B cell (primary cell): ENCODE data around the gene GSX1. TPM values are rescaled to one million over a fixed set of nuclear protein-coding genes. Genes with fewer than 3 reads are reported as not detected.

ENCODE experiments used
- ATAC-seq: fragments of 200-7000 bp; cut with Tn5 transposase; one replicate; pipeline ENCODE4 v1.10.0; 2021; ENCODE audit warnings: low read depth, mild to moderate bottlenecking, moderate number of reproducible peaks, moderate library complexity
- CTCF ChIA-PET: fragments of 350-600 bp; sonication (Branson Sonifier 250); formaldehyde crosslinking; loops from one replicate; lab custom pipeline; 2021; ENCODE audit warnings: antibody characterized with exemption, inconsistent platforms; lab: Charles Lee
- POLR2A ChIA-PET: fragments of 350-600 bp; sonication (Branson Sonifier 250); formaldehyde crosslinking; loops from one replicate; lab custom pipeline; 2021; ENCODE audit warnings: antibody characterized with exemption; lab: Charles Lee
- DNase-seq: peaks from one replicate; pipeline ENCODE4 v3.0.0; 2013
- H2AFZ ChIP-seq: 2 replicates; pipeline ENCODE4 v1.6.1; 2012; ENCODE audit warnings: mild to moderate bottlenecking, low read depth, low read length; ENCODE audit not compliant: insufficient read depth, poor library complexity, severe bottlenecking
- H3K27ac ChIP-seq, 2 donors: 1 replicate in 1 of 2; 2 replicates in 1 of 2; pipeline ENCODE4 v1.5.1; 2012 to 2013; ENCODE audit warnings: low read length in 2 of 2, mild to moderate bottlenecking in 2 of 2, moderate library complexity in 1 of 2
- H3K27me3 ChIP-seq, 4 experiments: fragments of 200-600 bp in 1 of 4; sonication (generic) in 1 of 4; replicated peaks in 1 of 4; 1 replicate in 2 of 4; 2 replicates in 2 of 4; pipeline versions ENCODE4 v1.6.1 to v1.7.0; 2013 to 2016; ENCODE audit warnings: low read length in 3 of 4, mild to moderate bottlenecking in 2 of 4, mixed read lengths in 1 of 4, moderate library complexity in 1 of 4; ENCODE audit not compliant: insufficient read depth in 4 of 4, control insufficient read depth in 3 of 4; ENCODE audit errors: control extremely low read depth in 1 of 4
- H3K36me3 ChIP-seq, 2 experiments: replicated peaks in 1 of 2; 1 replicate in 1 of 2; 2 replicates in 1 of 2; pipeline versions ENCODE4 v1.6.1 to v1.7.1; 2013; ENCODE audit warnings: low read length in 1 of 2; ENCODE audit not compliant: insufficient read depth in 2 of 2, control insufficient read depth in 1 of 2; ENCODE audit errors: control extremely low read depth in 1 of 2, extremely low read depth in 1 of 2
- H3K4me1 ChIP-seq, 2 donors: fragments of 200-600 bp in 1 of 2; sonication (generic) in 1 of 2; 1 replicate in 1 of 2; 2 replicates in 1 of 2; pipeline versions ENCODE4 v1.5.1 to v1.6.1; 2013 to 2017; ENCODE audit warnings: low read length in 2 of 2; ENCODE audit not compliant: control insufficient read depth in 2 of 2, insufficient read depth in 2 of 2
- H3K4me2 ChIP-seq: replicated peaks from 2 replicates; pipeline ENCODE3; 2012; ENCODE audit warnings: mild to moderate bottlenecking, low read depth, low read length; ENCODE audit not compliant: poor library complexity, severe bottlenecking
- H3K4me3 ChIP-seq, 5 experiments: fragments of 200-600 bp in 1 of 5; sonication (generic) in 1 of 5; 1 replicate in 3 of 5; 2 replicates in 2 of 5; pipeline versions ENCODE4 v1.5.1 to v1.7.0; 2011 to 2016; ENCODE audit warnings: low read length in 4 of 5, mild to moderate bottlenecking in 4 of 5, low read depth in 2 of 5, control low read depth in 1 of 5, moderate library complexity in 1 of 5; ENCODE audit not compliant: insufficient read depth in 1 of 5; ENCODE audit errors: control extremely low read depth in 1 of 5, extremely low read depth in 1 of 5
- H3K79me2 ChIP-seq: fragments of 200-600 bp; sonication (generic); one replicate; pipeline ENCODE4 v1.6.0; 2016; ENCODE audit warnings: low read length; ENCODE audit not compliant: control insufficient read depth, insufficient read depth
- H3K9ac ChIP-seq: fragments of 200-600 bp; sonication (generic); 2 replicates; pipeline ENCODE4 v1.6.1; 2017; ENCODE audit warnings: mild to moderate bottlenecking, low read length, moderate library complexity
- H3K9me3 ChIP-seq, 3 donors: one replicate each; pipeline versions ENCODE4 v1.6.1 to v1.7.1; 2013; ENCODE audit warnings: low read length in 2 of 3; ENCODE audit not compliant: control insufficient read depth in 2 of 3, insufficient read depth in 1 of 3; ENCODE audit errors: control extremely low read depth in 1 of 3
- H4K20me1 ChIP-seq: 2 replicates; pipeline ENCODE4 v1.6.0; 2012; ENCODE audit warnings: mild to moderate bottlenecking, low read length; ENCODE audit not compliant: insufficient read depth, control insufficient read depth, poor library complexity, severe bottlenecking
- H3K27ac Mint-ChIP-seq: one replicate; pipeline ENCODE4 v1.8.0; 2021; ENCODE audit warnings: mixed read lengths
- H3K27me3 Mint-ChIP-seq: one replicate; pipeline ENCODE4 v1.8.0; 2021; ENCODE audit warnings: mixed read lengths
- H3K4me1 Mint-ChIP-seq: one replicate; pipeline ENCODE4 v1.8.0; 2021; ENCODE audit warnings: mixed read lengths
- H3K4me3 Mint-ChIP-seq: one replicate; pipeline ENCODE4 v1.8.0; 2021; ENCODE audit warnings: mixed read lengths
- H3K9me3 Mint-ChIP-seq: one replicate; pipeline ENCODE4 v1.8.0; 2022; ENCODE audit warnings: mixed read lengths; ENCODE audit not compliant: insufficient read depth
- CTCF ChIP-seq: fragments of 200-600 bp; IDR thresholded peaks from one replicate; pipeline ENCODE4 v1.8.0; 2022; ENCODE audit warnings: antibody characterized with exemption, mild to moderate bottlenecking
- EZH2 ChIP-seq: IDR thresholded peaks from 2 replicates; pipeline ENCODE4 v1.6.1; 2012; ENCODE audit warnings: borderline replicate concordance, low read depth, mild to moderate bottlenecking, moderate library complexity, low read length; ENCODE audit not compliant: insufficient read depth, poor library complexity, severe bottlenecking
- WGBS: methylation state at CpG from one replicate; pipeline ENCODE4 v1.1.5; 2013; ENCODE audit warnings: missing lambda C conversion rate; ENCODE audit not compliant: insufficient coverage; 5-methylcytosine and 5-hydroxymethylcytosine counted together
- intact Hi-C: fragments of 100-400 bp; cut with micrococcal nuclease; formaldehyde crosslinking; loops from one replicate; pipeline ENCODE4 v1.10.0; 2022
- polyA plus RNA-seq: library from polyadenylated mRNA; depleted of rRNA; stranded (reverse); fragments of >200 nt; gene quantifications from 2 replicates; pipeline ENCODE4 v1.2.3, GENCODE V29; 2012
- total RNA-seq, 2 donors: library from RNA; stranded (reverse); fragments of 120-200 nt in 1 of 2; gene quantifications; 1 replicate in 1 of 2; 2 replicates in 1 of 2; pipeline versions ENCODE4 v1.2.3 to v1.2.4, GENCODE V29; 2013 to 2022

Gene GSX1
- total and polyA plus RNA-seq, 2 donors (not counting 1 experiment from before 2014, with no cell fraction given): not detected

- H3K4me1 ChIP-seq: no peaks in the 10 kb centered on the region
- intact Hi-C loops: no loop called here
- TF ChIP-seq EZH2 (no peak), CTCF (no peak)
- no peaks in the 10 kb centered on the region for H3K9me3 Mint-ChIP-seq
- no peaks in the 10 kb centered on the region for H3K4me1 Mint-ChIP-seq
- H3K4me2 ChIP-seq: no peak overlapping the region
- H3K27ac ChIP-seq: no peak overlapping the region
- no peak overlapping the region for H3K4me3 ChIP-seq
- ATAC-seq (no peak), DNase-seq (no peak)
- H3K27me3 ChIP-seq: peaks cover 0 to 71% (median 23%) of the 10 kb centered on the region in 4 experiments
- ChIA-PET CTCF (no interaction called here), POLR2A (no interaction called here)
- no peaks in the 10 kb centered on the region for H3K79me2 ChIP-seq
- WGBS: 6% methylated on average over 35 of the region's 46 CpGs
- no peak overlapping the region for H3K27ac Mint-ChIP-seq
- no peak overlapping the region for H2AFZ ChIP-seq
- H3K36me3 ChIP-seq: no peaks in the 10 kb centered on the region
- no peaks in the 10 kb centered on the region for H4K20me1 ChIP-seq
- no peak overlapping the region for H3K4me3 Mint-ChIP-seq
- no peaks in the 10 kb centered on the region for H3K9me3 ChIP-seq
- H3K9ac ChIP-seq: no peak overlapping the region
- peaks cover 68% of the 10 kb centered on the region for H3K27me3 Mint-ChIP-seq
These were observed 28.5 kb downstream of the GSX1 start for GRCh38 chr13:27820524-27821482.

- ChIA-PET POLR2A (interaction anchor here (0.7 kb wide), 1 partner anchor 872 kb away, joined by 6 read pairs; no protein-coding TSS in a partner anchor), CTCF (interaction anchor here (1.2 to 9.9 kb wide), 4 partner anchors 162 to 473 kb away, joined by 3 to 374 read pairs (median 9); no protein-coding TSS in a partner anchor)
- 10% methylated on average over 12 of the region's 12 CpGs for WGBS
- H3K36me3 ChIP-seq: no peaks in the 10 kb centered on the region
- H3K9ac ChIP-seq: no peak overlapping the region
- H3K27ac Mint-ChIP-seq: no peak overlapping the region
- no peak overlapping the region for H3K27ac ChIP-seq
- no peak overlapping the region for H3K4me3 ChIP-seq
- ATAC-seq (no peak), DNase-seq (no peak)
- no peak overlapping the region for H3K4me2 ChIP-seq
- H4K20me1 ChIP-seq: no peaks in the 10 kb centered on the region
- intact Hi-C loops: no loop called here
- peaks cover 3% of the 10 kb centered on the region for H3K4me1 Mint-ChIP-seq
- no peaks in the 10 kb centered on the region for H3K79me2 ChIP-seq
- H3K9me3 ChIP-seq: no peaks in the 10 kb centered on the region
- H3K27me3 ChIP-seq: peaks cover 0 to 75% (median 26%) of the 10 kb centered on the region in 4 experiments
- no peak overlapping the region for H3K4me3 Mint-ChIP-seq
- H3K27me3 Mint-ChIP-seq: peaks cover 70% of the 10 kb centered on the region
- H2AFZ ChIP-seq: no peak overlapping the region
- no peaks in the 10 kb centered on the region for H3K9me3 Mint-ChIP-seq
- TF ChIP-seq CTCF: no peak
- no peak for TF ChIP-seq EZH2
- H3K4me1 ChIP-seq: peaks cover 0 to 6% of the 10 kb centered on the region in 2 donors
These were observed 29.3 kb downstream of the GSX1 start for GRCh38 chr13:27821566-27821965.
